Stimulated activated CD4-positive, alpha-beta T cell treated with anti-CD3 and anti-CD28 coated beads, Interleukin-2, amount 100 ng/mL, for 4 hours (primary cell): ENCODE measurements around the gene FZD1.

Experiments
- DNase-seq: peaks from one replicate; pipeline ENCODE4 v3.0.0-alpha.2; 2020; ENCODE audit warnings: low read depth

FZD1 gene

DNA sequence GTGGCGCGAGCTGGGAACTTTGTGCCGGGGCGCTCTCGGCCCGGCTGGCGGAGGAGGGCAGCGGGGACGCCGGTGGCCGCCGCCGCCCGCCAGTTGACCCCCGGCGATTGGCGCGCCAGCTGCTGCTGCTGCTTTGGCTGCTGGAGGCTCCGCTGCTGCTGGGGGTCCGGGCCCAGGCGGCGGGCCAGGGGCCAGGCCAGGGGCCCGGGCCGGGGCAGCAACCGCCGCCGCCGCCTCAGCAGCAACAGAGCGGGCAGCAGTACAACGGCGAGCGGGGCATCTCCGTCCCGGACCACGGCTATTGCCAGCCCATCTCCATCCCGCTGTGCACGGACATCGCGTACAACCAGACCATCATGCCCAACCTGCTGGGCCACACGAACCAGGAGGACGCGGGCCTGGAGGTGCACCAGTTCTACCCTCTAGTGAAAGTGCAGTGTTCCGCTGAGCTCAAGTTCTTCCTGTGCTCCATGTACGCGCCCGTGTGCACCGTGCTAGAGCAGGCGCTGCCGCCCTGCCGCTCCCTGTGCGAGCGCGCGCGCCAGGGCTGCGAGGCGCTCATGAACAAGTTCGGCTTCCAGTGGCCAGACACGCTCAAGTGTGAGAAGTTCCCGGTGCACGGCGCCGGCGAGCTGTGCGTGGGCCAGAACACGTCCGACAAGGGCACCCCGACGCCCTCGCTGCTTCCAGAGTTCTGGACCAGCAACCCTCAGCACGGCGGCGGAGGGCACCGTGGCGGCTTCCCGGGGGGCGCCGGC is 870 bp downstream of the FZD1 start:
- DNase-seq: no peak

DNA sequence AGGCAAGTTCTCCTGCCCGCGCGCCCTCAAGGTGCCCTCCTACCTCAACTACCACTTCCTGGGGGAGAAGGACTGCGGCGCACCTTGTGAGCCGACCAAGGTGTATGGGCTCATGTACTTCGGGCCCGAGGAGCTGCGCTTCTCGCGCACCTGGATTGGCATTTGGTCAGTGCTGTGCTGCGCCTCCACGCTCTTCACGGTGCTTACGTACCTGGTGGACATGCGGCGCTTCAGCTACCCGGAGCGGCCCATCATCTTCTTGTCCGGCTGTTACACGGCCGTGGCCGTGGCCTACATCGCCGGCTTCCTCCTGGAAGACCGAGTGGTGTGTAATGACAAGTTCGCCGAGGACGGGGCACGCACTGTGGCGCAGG is 1.4 kb downstream of the FZD1 start:
- no peak for DNase-seq

DNA sequence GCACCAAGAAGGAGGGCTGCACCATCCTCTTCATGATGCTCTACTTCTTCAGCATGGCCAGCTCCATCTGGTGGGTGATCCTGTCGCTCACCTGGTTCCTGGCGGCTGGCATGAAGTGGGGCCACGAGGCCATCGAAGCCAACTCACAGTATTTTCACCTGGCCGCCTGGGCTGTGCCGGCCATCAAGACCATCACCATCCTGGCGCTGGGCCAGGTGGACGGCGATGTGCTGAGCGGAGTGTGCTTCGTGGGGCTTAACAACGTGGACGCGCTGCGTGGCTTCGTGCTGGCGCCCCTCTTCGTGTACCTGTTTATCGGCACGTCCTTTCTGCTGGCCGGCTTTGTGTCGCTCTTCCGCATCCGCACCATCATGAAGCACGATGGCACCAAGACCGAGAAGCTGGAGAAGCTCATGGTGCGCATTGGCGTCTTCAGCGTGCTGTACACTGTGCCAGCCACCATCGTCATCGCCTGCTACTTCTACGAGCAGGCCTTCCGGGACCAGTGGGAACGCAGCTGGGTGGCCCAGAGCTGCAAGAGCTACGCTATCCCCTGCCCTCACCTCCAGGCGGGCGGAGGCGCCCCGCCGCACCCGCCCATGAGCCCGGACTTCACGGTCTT is 1.9 kb downstream of the FZD1 start:
- no peak for DNase-seq

DNA sequence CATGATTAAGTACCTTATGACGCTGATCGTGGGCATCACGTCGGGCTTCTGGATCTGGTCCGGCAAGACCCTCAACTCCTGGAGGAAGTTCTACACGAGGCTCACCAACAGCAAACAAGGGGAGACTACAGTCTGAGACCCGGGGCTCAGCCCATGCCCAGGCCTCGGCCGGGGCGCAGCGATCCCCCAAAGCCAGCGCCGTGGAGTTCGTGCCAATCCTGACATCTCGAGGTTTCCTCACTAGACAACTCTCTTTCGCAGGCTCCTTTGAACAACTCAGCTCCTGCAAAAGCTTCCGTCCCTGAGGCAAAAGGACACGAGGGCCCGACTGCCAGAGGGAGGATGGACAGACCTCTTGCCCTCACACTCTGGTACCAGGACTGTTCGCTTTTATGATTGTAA is 2.5 kb downstream of the FZD1 start:
- DNase-seq: no peak

DNA sequence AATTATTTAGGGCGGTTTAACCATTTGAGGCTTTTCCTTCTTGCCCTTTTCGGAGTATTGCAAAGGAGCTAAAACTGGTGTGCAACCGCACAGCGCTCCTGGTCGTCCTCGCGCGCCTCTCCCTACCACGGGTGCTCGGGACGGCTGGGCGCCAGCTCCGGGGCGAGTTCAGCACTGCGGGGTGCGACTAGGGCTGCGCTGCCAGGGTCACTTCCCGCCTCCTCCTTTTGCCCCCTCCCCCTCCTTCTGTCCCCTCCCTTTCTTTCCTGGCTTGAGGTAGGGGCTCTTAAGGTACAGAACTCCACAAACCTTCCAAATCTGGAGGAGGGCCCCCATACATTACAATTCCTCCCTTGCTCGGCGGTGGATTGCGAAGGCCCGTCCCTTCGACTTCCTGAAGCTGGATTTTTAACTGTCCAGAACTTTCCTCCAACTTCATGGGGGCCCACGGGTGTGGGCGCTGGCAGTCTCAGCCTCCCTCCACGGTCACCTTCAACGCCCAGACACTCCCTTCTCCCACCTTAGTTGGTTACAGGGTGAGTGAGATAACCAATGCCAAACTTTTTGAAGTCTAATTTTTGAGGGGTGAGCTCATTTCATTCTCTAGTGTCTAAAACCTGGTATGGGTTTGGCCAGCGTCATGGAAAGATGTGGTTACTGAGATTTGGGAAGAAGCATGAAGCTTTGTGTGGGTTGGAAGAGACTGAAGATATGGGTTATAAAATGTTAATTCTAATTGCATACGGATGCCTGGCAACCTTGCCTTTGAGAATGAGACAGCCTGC is 3.1 kb downstream of the FZD1 start:
- DNase-seq: no peak

DNA sequence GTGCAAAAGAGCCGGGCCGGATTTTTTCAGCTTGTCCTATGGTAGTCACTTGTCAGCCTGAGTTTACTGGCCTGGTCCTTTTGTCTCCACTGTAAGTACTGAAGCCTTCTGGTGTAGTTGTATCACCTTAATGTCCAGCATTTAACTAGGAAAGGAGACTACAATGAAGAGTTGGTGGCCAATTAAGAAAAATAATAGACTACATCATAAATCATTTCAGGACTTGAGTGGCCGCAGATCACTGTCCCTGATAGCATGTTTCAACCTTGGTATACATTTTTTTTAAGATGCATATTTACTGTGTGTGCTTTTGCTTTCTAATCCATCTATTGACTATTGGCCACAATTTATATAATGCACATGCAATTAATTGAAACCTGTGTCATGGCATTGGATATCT is 6.1 kb downstream of the FZD1 start:
- DNase-seq: no peak

DNA sequence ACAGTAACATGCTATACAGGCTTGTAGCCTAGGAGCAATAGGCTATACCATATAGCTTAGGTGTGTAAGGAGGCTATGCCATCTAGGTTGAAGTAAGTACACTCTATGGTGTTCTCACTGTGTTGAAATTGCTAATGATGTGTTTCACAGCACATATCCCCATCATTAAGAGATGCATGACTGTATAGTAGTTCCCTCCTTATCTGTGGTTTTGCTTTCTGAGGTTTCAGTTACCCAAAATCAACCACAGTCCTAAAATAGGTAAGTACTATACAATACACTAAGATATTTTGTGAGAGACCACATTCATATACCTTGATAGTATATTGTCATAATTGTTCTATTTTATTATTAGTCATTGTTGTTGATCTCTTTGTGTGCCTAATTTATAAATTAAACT is 12.7 kb downstream of the FZD1 start:
- no peak for DNase-seq

DNA sequence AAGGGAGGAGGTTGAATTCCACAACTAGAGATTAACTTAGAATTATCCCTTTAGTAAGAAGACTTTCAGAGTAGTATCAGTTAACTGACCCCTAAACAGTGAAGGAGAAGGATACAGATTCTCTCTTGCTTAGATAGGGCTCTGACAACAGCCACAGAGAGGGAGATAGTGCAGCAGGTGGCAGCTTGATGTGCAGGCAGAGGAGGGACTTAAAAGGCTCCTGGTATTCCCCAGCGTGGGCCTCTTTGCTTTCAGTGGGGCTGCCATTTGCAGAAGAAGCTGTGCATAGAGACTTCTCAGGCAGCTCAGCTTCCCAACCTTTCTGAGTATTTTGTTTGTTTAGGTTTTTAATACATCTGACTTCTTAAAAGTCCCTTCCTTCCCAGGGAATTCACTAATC is 16.0 kb downstream of the FZD1 start:
- DNase-seq: no peak

DNA sequence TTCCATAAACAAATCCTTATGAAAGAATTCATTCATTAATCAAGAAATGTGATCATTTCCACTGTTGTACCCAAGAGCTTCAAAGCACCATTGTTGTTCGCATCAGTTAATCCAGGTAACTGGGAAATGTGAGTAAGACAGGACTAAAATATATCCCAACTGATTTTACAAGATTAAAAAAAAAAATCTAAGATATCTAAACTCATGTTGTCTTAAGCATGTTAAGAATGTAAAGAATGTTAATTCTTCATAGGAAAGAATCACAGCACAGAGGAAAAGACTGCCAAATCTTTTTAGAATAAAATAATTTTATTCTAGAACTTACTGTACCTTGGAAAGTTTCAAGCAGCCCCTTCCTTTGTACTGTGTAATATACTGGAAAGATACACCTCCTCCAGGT is 16.4 kb downstream of the FZD1 start:
- no peak for DNase-seq

DNA sequence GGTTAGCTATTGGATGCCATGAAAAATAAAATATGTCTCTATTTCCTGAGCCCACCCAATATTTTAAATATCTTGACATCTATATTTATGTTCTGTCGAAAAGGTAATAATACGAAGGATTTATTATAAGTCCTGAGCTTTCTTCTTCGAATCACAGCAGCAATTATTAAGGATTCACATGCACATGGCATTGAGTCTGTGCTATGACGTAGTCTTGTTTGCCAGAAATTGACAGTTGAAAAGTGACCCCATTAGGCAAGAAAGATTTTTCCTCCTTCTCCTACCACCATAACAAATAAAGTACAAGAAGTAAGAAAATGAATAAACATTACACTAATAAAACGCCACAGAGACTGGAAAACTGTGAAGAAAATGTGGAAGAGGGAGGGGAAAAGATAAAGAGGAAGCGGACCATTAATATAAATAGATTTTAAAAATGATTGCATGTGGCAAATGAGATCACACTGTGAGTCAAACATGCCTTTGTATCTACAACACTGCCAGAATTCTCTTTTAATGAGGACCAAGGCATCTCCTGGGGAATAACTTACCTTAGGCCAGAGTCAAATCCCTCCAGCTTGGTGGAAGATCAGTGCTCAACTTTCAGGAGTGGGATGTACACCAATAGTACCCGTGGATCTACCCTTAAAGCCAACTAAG is 21.6 kb downstream of the FZD1 start:
- DNase-seq: no peak

DNA sequence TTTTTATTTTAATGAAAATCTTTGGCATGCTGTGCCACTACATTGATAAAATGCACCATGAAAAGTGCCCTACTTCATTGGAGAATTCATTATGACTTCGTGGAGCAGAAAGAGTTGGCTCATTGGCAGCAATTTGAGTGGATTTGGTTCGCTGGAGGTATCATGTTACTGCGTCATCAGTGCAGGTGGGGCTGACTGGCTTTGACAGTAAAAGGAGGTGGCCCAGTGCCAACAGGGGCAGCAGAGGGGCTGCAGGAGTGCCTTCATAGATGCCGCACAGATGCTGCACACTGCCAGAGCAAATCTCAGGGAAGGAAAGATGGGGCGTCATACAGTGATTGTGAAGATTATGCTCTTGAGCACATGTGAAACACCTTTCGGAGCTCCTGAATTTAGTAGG is 22.2 kb downstream of the FZD1 start:
- no peak for DNase-seq

DNA sequence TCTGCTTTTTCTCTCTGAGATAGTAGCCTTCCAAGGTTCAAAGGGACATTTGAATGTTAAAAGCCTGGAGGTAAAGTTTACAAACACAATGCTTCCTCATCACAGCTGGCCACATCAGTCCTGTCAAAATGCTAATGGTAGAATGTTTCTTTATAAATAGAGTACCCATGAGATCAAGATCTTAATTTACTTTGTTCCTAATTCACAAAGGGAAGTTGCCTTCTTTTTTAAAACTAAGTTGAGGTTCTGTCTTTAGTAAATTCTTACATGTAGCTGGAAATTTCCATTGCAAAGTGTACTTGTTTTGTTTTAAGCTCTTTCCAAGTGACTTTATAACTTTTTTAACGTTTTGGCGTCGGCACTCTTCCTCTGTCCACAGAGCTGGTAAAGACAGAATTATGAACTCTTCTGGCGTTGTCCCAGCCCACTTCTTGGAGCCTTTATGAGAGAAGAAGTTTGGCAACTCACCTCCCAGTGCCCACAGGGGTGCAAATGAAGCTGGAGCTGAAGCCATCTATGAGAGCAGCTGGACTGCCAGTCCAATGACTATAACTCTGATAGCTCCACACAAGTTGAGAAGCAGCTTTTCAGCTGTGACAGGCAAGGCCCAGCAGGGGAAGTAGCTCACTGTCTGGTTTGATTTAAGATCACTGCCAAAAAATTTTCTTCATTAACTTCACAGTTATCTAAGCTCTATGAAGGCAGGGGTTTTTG is 23.3 kb downstream of the FZD1 start:
- DNase-seq: no peak

DNA sequence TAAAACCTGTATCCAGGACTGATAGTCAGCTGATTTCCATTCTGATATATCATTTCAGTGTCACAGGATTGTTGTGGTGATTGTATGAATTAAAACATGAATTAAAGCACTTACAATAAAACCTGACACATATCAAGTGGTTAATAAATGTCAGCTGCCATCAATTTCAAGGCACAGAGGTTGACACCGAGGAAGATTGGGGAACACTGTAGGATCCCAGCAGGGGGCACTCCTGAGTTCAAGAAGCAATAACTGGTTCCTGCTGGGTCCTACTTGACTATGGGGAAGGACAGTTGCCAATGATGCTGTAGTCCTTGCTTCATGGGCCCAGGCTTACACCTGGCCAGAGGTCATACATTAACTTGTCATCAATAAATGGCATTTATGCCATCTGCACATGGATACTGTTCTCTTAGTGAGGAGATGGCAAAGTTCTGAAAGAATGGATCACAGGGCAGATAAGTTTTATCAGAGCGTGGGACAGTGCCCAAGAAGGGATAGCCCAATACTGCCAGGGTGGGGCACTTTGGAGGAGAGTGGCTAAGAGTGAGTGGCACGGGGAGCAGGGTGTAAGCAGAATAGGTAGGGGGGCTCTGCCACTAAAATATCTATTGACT is 24.1 kb downstream of the FZD1 start:
- DNase-seq: no peak

DNA sequence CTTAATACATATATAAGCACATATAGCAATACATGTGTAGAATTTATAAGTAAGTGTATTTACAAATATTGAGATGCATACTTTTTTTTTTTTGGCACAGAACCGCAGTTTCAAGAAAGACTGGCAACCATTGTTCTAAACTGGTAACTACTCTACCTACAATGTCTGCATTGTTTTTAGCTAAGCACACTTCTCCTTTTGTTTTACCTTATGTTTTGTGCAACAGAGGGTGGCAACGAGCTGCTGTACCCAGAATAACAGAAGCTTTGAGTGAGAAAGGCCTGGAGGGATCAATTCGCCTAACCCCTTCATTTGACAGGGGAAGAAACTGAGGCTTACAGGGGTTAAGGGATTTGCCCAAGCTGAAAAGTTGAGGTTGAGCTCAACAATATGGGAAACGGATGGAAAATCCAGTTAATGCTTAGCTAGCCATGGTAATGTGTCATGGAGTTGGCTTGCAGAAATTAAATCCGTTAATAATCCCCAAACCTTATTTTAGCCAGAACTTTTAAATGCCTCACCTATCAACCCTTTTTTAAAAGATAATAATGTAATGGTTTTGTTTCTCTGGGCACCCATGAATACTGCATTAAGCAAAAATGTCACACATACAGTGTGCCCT is 25.5 kb downstream of the FZD1 start:
- DNase-seq: no peak

DNA sequence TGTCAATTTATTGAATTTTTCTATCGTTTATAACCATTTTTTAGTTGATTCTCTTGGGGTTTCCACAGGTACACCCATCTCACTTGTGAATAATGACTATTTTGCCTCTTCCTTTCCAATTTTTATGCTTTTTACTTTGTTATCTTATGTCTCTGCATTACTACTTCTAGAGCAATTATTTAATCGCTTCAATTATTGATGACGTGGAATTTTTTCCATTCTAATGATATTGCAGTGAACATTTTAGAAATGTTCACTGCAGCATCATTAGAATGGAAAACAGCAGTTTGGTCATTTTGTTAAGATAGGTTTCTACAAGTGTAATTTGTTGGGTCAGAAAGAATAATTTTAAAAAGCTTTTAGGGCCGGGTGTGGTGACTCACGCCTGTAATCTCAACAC is 27.1 kb downstream of the FZD1 start:
- DNase-seq: no peak

DNA sequence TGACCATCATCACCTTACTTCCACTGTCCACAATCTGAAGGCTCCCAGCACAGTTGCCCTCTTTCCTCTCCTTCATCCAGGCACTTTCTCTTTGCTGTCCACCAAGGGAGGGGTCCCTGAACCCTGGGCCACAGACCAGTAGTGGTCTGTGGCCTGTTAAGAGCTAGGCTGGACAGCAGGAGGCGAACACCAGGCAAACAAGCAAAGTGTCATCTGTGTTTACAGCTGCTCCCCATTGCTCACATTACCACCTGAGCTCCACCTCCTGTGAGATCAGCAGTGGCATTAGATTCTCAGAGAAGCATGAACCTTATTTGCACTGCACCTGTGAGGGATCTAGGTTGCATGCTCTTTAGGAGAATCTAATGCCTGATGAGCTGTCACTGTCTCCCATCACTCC is 27.7 kb downstream of the FZD1 start:
- no peak for DNase-seq

DNA sequence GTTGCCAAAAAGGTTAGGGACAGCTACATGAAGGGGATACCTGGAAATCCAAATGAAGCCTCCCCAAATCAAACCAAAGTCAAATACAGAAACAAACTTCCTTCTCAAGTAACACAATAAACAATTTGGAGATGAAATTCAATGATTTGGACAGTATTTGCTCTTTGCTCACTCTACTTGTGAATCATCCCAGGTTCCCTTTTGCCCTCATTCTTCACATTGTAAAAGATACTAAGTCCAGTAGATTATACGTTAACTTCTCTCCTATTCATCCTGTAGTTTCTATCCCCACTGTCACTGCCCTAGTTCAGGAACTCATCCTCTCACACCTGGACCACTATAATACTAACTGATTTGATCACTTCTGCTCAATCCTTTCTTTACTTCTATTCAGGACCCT is 28.3 kb downstream of the FZD1 start:
- no peak for DNase-seq

DNA sequence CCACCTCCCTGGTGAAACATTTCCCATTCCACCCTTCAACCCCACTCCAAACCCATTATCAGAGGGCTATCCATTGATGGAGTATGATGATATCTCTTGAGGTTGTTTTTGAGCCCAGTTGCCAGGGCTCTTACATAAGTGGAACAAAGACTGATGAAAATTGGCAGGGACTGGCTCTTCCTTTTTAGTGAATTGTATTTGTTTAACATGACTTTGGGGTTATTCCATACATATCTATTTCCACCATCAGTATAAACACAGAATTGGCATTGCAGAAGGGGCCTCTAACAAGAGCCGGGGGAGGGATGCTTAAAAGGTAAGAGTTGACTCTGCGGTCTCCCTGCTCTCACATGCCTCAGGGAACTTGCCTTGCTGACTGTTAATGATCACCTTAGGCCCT is 28.9 kb downstream of the FZD1 start:
- no peak for DNase-seq

DNA sequence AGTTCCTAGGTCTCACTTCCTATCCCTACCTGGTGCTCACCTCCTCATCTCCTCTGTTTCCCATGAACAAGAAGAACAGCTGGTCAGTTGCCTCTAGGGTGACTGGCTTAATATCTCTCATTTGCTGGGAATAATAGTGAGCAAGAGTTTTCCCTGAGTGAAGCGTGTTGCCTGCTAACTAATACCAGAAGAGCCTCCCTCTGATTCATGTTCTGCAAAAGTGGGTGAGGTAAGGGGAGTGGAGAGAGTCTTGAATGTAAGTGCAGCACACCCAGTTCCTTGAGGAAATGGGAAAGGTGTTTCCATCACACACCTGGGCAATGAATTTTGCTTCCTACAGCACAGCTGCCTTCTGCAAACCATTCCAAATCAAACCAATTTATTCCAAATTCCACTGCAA is 29.6 kb downstream of the FZD1 start:
- DNase-seq: no peak

DNA sequence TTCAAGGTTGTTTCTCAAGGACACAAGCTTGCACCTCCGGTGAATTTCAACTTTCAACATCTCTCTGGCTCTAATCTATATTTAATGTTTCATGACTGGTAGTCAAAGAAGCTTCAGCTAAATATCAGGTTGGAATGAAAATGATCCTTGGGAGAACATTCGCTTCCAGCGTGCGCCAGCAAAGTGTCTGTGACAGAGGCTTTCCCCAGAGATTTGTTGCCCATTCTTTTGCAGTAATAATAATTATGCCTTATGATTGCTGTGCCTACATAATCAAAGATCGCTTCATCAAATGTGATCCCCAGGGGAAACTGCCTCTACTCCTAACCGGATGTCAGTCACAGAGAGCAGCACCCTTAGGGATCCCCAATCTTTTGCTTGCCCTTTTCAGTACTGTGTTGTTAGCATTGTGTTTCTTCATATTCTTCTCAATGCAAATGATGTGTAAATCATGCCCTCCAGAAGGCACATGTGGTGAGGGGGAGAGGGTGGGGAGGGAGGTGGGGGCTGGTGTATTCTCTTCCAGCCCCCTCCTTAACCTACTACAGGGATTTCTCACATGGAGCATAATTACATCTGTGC is 30.5 kb downstream of the FZD1 start:
- DNase-seq: no peak

DNA sequence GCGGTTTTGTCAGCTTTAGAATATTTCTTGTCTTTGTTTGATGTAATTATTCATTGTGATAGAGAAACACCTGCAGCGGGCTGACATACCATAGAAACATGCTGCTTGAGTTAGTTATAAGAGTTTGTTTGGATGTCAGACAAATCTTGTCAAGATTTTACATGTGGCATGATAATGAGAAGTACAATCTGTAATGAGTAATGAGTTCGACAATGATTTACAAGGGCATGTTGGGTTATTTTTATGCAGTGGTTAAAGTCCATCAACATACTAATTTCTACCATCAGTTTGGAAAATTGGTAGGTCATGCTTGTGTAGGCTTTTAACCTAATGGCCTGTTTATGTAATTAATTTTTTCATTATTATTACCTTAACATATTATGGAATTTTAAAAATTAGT is 31.3 kb downstream of the FZD1 start:
- no peak for DNase-seq
